Upper lobe of right lung (tissue), 1 donor: ENCODE measurements around the gene SMTNL2. TPM values are rescaled to one million over a fixed set of nuclear protein-coding genes. Genes with fewer than 3 reads are reported as not detected.

Experiments
- ATAC-seq: fragments of 200-7000 bp; cut with Tn5 transposase; one replicate; pipeline ENCODE4 v1.9.1; 2020; ENCODE audit warnings: mild to moderate bottlenecking, moderate library complexity
- DNase-seq: peaks from one replicate; pipeline ENCODE4 v3.0.0-alpha.2; 2020
- H3K27ac ChIP-seq: fragments of 200-600 bp; one replicate; pipeline ENCODE4 v1.8.0; 2022
- H3K27me3 ChIP-seq: fragments of 200-600 bp; one replicate; pipeline ENCODE4 v1.8.0; 2022; ENCODE audit warnings: mild to moderate bottlenecking
- H3K36me3 ChIP-seq: fragments of 200-600 bp; one replicate; pipeline ENCODE4 v1.8.0; 2022
- H3K4me1 ChIP-seq: fragments of 200-600 bp; one replicate; pipeline ENCODE4 v1.8.0; 2022
- H3K4me3 ChIP-seq: fragments of 200-600 bp; one replicate; pipeline ENCODE4 v1.8.0; 2022; ENCODE audit warnings: mild to moderate bottlenecking
- H3K9me3 ChIP-seq: fragments of 200-600 bp; one replicate; pipeline ENCODE4 v1.8.0; 2022
- intact Hi-C: fragments of 100-400 bp; cut with DNase I; formaldehyde crosslinking; loops from one replicate; pipeline ENCODE4 v1.11.0; 2022
- total RNA-seq: library from RNA; stranded (reverse); fragmentation: NEBNext Ultra II Directional; extraction: Animal tissue kit (Norgen Biotek cat#: 25700); gene quantifications from one replicate; pipeline ENCODE4 v1.2.1, GENCODE V29; 2021
- TF ChIP-seq, protein P1 (sequence below): fragments of 200-600 bp; IDR thresholded peaks from one replicate; pipeline ENCODE4 v1.8.0; 2022; ENCODE audit warnings: antibody characterized with exemption
- donor health status: DM: no; HTN: yes; CAD: no; lungs with severe emphysema.

The SMTNL2 gene
- total RNA-seq, 1 donor from 2014 or later: 2.7 TPM

DNA sequence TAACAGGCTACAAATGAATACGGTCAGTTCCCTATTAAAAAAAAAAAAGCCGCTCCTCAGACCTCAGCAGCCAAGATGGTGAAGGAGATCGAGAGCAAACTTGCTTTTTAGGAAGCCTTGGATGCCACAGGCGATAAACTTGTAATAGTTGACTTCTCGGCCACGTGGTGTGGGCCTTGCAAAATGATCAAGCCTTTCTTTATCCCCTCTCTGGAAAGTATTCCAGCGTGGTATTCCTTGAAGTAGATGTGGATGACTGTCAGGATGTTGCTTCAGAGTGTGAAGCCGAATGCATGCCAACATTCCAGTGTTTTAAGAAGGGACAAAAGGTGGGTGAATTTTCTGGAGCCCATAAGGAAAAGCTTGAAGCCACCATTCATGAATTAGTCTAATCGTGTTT is 12.2 kb upstream of the SMTNL2 start:
- no peaks in the 10 kb centered on the region for H3K36me3 ChIP-seq
- no peaks in the 10 kb centered on the region for H3K4me1 ChIP-seq
- H3K27ac ChIP-seq: no peak overlapping the region
- ATAC-seq (no peak), DNase-seq (no peak)
- H3K27me3 ChIP-seq: no peaks in the 10 kb centered on the region
- no peak overlapping the region for H3K4me3 ChIP-seq
- TF ChIP-seq, protein P1, sequence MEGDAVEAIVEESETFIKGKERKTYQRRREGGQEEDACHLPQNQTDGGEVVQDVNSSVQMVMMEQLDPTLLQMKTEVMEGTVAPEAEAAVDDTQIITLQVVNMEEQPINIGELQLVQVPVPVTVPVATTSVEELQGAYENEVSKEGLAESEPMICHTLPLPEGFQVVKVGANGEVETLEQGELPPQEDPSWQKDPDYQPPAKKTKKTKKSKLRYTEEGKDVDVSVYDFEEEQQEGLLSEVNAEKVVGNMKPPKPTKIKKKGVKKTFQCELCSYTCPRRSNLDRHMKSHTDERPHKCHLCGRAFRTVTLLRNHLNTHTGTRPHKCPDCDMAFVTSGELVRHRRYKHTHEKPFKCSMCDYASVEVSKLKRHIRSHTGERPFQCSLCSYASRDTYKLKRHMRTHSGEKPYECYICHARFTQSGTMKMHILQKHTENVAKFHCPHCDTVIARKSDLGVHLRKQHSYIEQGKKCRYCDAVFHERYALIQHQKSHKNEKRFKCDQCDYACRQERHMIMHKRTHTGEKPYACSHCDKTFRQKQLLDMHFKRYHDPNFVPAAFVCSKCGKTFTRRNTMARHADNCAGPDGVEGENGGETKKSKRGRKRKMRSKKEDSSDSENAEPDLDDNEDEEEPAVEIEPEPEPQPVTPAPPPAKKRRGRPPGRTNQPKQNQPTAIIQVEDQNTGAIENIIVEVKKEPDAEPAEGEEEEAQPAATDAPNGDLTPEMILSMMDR: no peak
- intact Hi-C loops: no loop called here
- no peaks in the 10 kb centered on the region for H3K9me3 ChIP-seq

DNA sequence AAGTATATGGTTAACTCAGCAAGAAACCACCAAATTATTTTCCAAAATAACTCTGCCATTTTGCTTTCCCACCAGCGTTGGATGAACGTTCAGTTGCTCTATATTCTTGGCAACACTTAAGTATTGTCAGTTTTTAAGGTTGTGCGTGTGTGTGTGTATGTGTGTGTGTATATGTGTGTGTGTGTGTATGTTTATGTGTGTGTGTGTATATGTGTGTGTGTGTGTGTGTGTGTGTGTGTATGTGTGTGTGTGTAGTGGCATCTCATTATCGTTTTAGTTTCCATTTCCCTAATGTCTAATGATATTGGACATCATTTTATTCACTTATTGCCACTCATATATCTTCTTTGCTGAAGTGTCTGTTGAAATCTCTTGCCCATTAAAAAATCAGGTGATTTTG is 11.2 kb upstream of the SMTNL2 start:
- no peaks in the 10 kb centered on the region for H3K36me3 ChIP-seq
- no peak for ATAC-seq
- no peak overlapping the region for H3K27ac ChIP-seq
- H3K4me1 ChIP-seq: no peaks in the 10 kb centered on the region
- no peak for DNase-seq
- H3K27me3 ChIP-seq: no peaks in the 10 kb centered on the region
- intact Hi-C loops: no loop called here
- H3K9me3 ChIP-seq: no peaks in the 10 kb centered on the region
- H3K4me3 ChIP-seq: no peak overlapping the region
- TF ChIP-seq, protein P1: no peak

DNA sequence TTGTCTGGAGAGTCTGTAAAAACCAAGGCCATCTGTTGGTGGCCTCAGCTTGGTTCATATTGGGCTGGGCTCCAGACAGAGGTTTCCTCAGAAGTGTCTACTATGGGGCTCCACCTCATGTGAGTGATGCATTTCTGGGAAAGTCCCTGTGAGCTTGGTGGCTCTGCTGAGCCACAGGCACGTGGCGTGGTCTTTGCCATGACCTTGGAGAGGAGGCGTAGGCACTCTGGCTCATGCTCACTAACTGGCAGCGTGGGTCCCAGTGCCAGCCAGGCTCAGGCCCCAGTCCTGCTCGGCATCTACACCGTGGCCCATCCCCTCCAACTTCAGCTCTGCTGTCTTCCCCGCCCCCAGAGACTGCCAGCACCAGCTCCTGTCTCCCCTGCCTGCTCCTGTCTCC is 10.7 kb upstream of the SMTNL2 start:
- H3K27me3 ChIP-seq: no peaks in the 10 kb centered on the region
- H3K36me3 ChIP-seq: no peaks in the 10 kb centered on the region
- TF ChIP-seq, protein P1: no peak
- ATAC-seq (peak; percentile 81), DNase-seq (peak; percentile 73)
- H3K9me3 ChIP-seq: no peaks in the 10 kb centered on the region
- no peaks in the 10 kb centered on the region for H3K4me1 ChIP-seq
- no peak overlapping the region for H3K27ac ChIP-seq
- intact Hi-C loops: no loop called here
- H3K4me3 ChIP-seq: no peak overlapping the region

DNA sequence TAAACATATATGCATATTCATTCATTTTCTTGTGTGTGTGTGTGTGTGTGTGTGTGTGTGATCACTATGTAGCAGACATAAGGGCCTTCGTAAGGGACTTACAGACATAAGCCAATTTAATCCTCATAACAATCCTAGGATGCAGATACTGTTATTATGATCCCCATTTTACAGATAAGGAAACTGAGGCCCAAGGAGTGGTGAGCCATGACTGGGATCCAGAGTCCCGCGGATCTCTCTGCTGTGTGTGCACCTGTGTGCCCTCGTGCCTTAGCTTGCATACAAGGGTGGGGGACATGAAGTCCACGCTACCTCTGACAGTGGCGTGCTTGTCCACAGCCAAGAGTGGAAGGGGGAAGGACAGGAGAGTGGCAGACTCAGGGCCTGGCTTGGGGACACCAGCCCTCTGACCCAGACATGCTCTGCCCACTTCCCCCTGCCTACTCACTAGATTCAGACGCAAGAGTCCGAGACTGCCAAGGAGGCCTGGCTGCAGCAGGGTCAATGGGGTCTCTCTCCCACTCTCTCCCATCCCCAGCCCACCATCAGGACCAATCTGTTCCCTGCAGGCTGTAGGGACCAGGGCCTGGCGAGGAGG is 9.8 kb upstream of the SMTNL2 start:
- H3K4me1 ChIP-seq: no peaks in the 10 kb centered on the region
- peak; percentile 68 for DNase-seq
- intact Hi-C loops: no loop called here
- H3K27ac ChIP-seq: no peak overlapping the region
- peak; percentile 84 for ATAC-seq
- TF ChIP-seq, protein P1: no peak
- no peaks in the 10 kb centered on the region for H3K9me3 ChIP-seq
- no peaks in the 10 kb centered on the region for H3K27me3 ChIP-seq
- H3K4me3 ChIP-seq: no peak overlapping the region
- H3K36me3 ChIP-seq: no peaks in the 10 kb centered on the region

DNA sequence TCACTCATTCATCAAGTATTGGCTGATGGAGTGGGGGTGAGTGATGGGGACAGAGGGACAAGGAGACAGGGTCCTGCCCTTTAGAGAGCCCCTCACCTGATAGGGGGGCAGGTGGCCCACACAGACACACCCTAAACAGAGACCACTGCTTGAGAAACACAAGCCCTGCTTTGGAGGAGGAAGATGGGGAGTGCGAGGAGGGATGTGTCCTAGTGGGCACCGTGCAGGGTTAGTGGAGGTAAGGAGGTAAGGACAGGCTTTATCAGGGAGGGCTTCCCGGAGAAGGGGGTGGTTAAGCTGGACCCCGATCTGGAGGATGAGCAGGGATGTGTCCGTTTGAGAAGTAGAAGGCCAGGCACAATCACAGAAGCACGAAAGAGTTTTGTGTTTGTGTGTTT is 8.2 kb upstream of the SMTNL2 start:
- no peaks in the 10 kb centered on the region for H3K36me3 ChIP-seq
- H3K4me1 ChIP-seq: no peaks in the 10 kb centered on the region
- no peaks in the 10 kb centered on the region for H3K27me3 ChIP-seq
- H3K4me3 ChIP-seq: no peak overlapping the region
- DNase-seq (no peak), ATAC-seq (no peak)
- no peaks in the 10 kb centered on the region for H3K9me3 ChIP-seq
- intact Hi-C loops: no loop called here
- TF ChIP-seq, protein P1: no peak
- H3K27ac ChIP-seq: no peak overlapping the region
